Nephron progenitor cell (in vitro differentiated cells): ENCODE measurements around the gene TEX12.
"Not testable (repeated sequence)": the region's sequence is repeated elsewhere in the genome, so short reads cannot be mapped to it uniquely, and the experiment has no call there.

Experiments used
- DNase-seq: peaks from one replicate; pipeline ENCODE4 v3.0.0; 2021
- H3K27ac Mint-ChIP-seq: 2 replicates; pipeline ENCODE4 v1.8.0; 2021; ENCODE audit warnings: mild to moderate bottlenecking, moderate library complexity, mixed read lengths
- H3K27me3 Mint-ChIP-seq: 2 replicates; pipeline ENCODE4 v1.8.0; 2021; ENCODE audit warnings: mild to moderate bottlenecking, low read depth, mixed read lengths; ENCODE audit not compliant: poor library complexity
- H3K36me3 Mint-ChIP-seq: 2 replicates; pipeline ENCODE4 v1.8.0; 2021; ENCODE audit warnings: low read depth, mixed read lengths
- H3K4me1 Mint-ChIP-seq: 2 replicates; pipeline ENCODE4 v1.8.0; 2021; ENCODE audit warnings: mixed read lengths
- H3K4me3 Mint-ChIP-seq: 2 replicates; pipeline ENCODE4 v1.8.0; 2021; ENCODE audit warnings: mild to moderate bottlenecking, moderate library complexity, mixed read lengths
- H3K9me3 Mint-ChIP-seq: 2 replicates; pipeline ENCODE4 v1.8.0; 2021; ENCODE audit warnings: mild to moderate bottlenecking, moderate library complexity, mixed read lengths
- TF ChIP-seq, protein P1 (sequence below): fragments of 200-600 bp; sonication (generic); IDR thresholded peaks from 2 replicates; pipeline ENCODE4 v1.5.0; 2021; ENCODE audit warnings: antibody characterized with exemption

Gene TEX12

DNA sequence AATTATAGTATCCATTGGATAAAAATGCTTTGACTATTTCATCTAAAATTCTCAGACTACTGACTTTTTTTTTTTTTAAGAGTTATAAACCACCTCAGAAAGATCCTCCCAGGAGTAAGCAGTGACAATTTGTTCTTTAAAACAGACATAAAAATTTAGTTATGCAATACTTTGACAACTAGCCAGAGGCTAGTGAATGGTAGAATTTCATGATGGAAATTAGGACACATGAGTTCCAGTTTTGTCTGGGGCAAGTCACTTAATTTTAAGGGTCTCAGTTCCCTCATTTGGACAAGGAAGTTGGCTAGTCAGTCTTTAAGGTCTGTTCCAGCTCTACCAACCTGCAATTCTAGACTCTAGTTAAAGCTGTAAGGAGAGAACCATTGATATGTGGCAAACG, 6.2 kb upstream of the TEX12 start:
- TF ChIP-seq, protein P1, sequence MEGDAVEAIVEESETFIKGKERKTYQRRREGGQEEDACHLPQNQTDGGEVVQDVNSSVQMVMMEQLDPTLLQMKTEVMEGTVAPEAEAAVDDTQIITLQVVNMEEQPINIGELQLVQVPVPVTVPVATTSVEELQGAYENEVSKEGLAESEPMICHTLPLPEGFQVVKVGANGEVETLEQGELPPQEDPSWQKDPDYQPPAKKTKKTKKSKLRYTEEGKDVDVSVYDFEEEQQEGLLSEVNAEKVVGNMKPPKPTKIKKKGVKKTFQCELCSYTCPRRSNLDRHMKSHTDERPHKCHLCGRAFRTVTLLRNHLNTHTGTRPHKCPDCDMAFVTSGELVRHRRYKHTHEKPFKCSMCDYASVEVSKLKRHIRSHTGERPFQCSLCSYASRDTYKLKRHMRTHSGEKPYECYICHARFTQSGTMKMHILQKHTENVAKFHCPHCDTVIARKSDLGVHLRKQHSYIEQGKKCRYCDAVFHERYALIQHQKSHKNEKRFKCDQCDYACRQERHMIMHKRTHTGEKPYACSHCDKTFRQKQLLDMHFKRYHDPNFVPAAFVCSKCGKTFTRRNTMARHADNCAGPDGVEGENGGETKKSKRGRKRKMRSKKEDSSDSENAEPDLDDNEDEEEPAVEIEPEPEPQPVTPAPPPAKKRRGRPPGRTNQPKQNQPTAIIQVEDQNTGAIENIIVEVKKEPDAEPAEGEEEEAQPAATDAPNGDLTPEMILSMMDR, result no peak
- H3K27me3 Mint-ChIP-seq, result no peaks in the 10 kb centered on the region
- H3K9me3 Mint-ChIP-seq, result no peaks in the 10 kb centered on the region
- peaks cover 64% of the 10 kb centered on the region for H3K4me1 Mint-ChIP-seq
- no peak for DNase-seq
- no peak overlapping the region for H3K4me3 Mint-ChIP-seq
- peaks cover 5% of the 10 kb centered on the region for H3K36me3 Mint-ChIP-seq
- H3K27ac Mint-ChIP-seq, result no peak overlapping the region

GRCh38 chr11:112162200-112162599, 5.0 kb upstream of the TEX12 start:
- H3K9me3 Mint-ChIP-seq, H3K36me3 Mint-ChIP-seq, DNase-seq, H3K27me3 Mint-ChIP-seq: not testable (repeated sequence)
- H3K27ac Mint-ChIP-seq, result peak overlapping the region; percentile 58
- peaks cover 74% of the 10 kb centered on the region for H3K4me1 Mint-ChIP-seq
- peak overlapping the region; percentile 50 for H3K4me3 Mint-ChIP-seq

DNA sequence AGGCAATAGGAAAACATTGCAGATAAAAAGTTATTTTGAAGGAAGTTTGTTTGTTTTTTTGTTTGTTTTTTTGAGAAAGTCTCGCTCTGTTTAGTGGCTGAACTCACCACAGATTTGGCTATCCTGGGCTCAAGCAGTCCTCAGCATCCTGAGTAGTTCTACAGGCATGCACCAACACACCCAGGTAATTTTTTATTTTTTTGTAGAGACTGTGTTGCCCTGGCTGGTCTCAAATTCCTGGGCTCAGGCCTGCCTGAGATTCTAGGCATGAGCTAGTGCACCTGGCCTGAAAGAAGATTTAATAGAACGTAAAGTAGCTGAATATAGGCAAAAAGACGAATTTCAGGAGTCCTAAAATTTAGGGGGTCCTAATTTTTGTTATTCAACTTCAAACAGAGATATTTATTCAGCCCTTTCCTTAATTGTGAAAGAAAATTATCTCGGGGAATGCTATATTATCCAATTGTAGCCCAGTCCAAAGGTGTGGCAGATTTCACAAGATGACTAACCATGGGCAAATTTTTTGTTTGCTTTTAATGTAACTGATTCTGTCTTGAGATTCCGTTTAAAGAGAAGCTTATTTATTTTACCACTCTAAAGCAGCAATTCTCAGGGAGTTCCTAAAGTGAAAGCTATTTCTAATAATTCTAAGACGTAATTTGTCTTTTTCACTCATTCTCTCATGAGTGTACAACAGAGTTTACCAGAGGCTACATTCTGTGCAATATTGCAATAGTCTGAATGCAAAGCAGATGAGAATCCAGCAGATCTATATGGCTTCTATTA, 4.2 kb upstream of the TEX12 start:
- Mint-ChIP-seq H3K27me3 (peaks cover 6% of the 10 kb centered on the region), H3K27ac (peak overlapping the region; percentile 29), H3K36me3 (no peaks in the 10 kb centered on the region), H3K4me1 (peaks cover 74% of the 10 kb centered on the region), H3K9me3 (peaks cover 3% of the 10 kb centered on the region), H3K4me3 (peak overlapping the region; percentile 47)
- no peak for DNase-seq
- TF ChIP-seq, protein P1, result no peak

- peak within 1 kb of the TSS; percentile 93 for H3K27ac Mint-ChIP-seq
- peaks cover 73% of the 10 kb centered on the region for H3K4me1 Mint-ChIP-seq
- peak within 1 kb of the TSS; percentile 51 for H3K4me3 Mint-ChIP-seq
- peaks cover 6% of the 10 kb centered on the region for H3K27me3 Mint-ChIP-seq
- DNase-seq, result peak; percentile 23
- H3K36me3 Mint-ChIP-seq, result no peaks in the 10 kb centered on the region
- H3K9me3 Mint-ChIP-seq, result peaks cover 3% of the 10 kb centered on the region
- TF ChIP-seq, protein P1, result no peak
These were observed 3.1 kb upstream of the TEX12 start, which contains the start of gene IL18 for GRCh38 chr11:112163875-112164685. TSS of gene IL18 (minus strand) at chr11:112164094. CDS start at chr11:112155053, 9,041 bp downstream.

DNA sequence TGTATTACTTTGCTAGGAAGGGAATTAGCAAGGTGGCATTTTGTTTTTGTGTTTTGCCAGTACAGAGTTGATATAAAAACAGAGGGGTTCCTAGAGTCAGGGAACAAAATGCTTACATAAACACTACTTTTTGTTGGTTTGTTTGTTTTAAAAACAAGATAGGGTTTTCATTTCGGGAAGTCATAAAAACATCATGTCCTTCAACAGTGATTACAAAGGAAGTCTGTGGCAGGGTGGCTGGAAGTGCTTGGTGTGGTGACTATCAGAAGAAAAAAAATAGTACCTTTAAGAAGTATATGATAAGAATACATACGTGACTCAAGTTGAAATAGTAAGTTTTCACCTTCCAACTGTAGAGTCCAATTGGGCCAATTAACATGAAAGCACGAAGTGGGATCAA, 2.1 kb upstream of the TEX12 start:
- Mint-ChIP-seq H3K36me3 (no peaks in the 10 kb centered on the region), H3K4me3 (peak overlapping the region; percentile 51), H3K9me3 (peaks cover 3% of the 10 kb centered on the region), H3K27me3 (peaks cover 6% of the 10 kb centered on the region), H3K27ac (peak overlapping the region; percentile 93), H3K4me1 (peaks cover 63% of the 10 kb centered on the region)
- TF ChIP-seq, protein P1, result no peak
- no peak for DNase-seq

- no peak overlapping the region for H3K4me3 Mint-ChIP-seq
- DNase-seq, result no peak
- no peak overlapping the region for H3K27ac Mint-ChIP-seq
- no peaks in the 10 kb centered on the region for H3K36me3 Mint-ChIP-seq
- TF ChIP-seq, protein P1, result no peak
- peaks cover 53% of the 10 kb centered on the region for H3K4me1 Mint-ChIP-seq
- peaks cover 6% of the 10 kb centered on the region for H3K27me3 Mint-ChIP-seq
- H3K9me3 Mint-ChIP-seq, result peaks cover 3% of the 10 kb centered on the region
These were observed 610 bp upstream of the TEX12 start for GRCh38 chr11:112166562-112166961.
